HCT116 (cell line): ENCODE measurements around the gene ZNF761.

Source experiments
- CBX3 ChIP-seq: IDR thresholded peaks from 2 replicates; pipeline ENCODE4 v1.6.1; 2012; ENCODE audit warnings: low read depth
- CEBPB ChIP-seq: IDR thresholded peaks from 2 replicates; pipeline ENCODE4 v1.6.1; 2012; ENCODE audit warnings: low read depth
- EZH2phosphoT487 ChIP-seq: fragments of 200-600 bp; IDR thresholded peaks from 2 replicates; pipeline ENCODE4 v1.6.1; 2018; ENCODE audit warnings: antibody characterized with exemption, borderline replicate concordance
- POLR2A ChIP-seq: IDR thresholded peaks from 2 replicates; pipeline ENCODE4 v1.7.0; 2011; ENCODE audit warnings: borderline replicate concordance; ENCODE audit not compliant: insufficient read depth, insufficient read length; ENCODE audit errors: extremely low read depth
- POLR2AphosphoS5 ChIP-seq: IDR thresholded peaks from 2 replicates; pipeline ENCODE4 v1.6.1; 2011; ENCODE audit warnings: mild to moderate bottlenecking, low read depth, low read length, moderate library complexity
- YY1 ChIP-seq: IDR thresholded peaks from 2 replicates; pipeline ENCODE4 v1.6.1; 2011; ENCODE audit warnings: low read length, low read depth, moderate library complexity, mild to moderate bottlenecking; ENCODE audit not compliant: insufficient replicate concordance; ENCODE audit errors: extremely low read depth
- ZFX ChIP-seq: fragments of 450-650 bp; IDR thresholded peaks from 2 replicates; pipeline ENCODE4 v1.6.1; 2017
- TF ChIP-seq, protein P1 (sequence below), 3 experiments: fragments of 200-600 bp in 1 of 3; sonication (generic) in 1 of 3; IDR thresholded peaks in 2 of 3; conservative IDR thresholded peaks in 1 of 3; 2 replicates each; pipeline ENCODE4 v1.5.1; 2012 to 2017; ENCODE audit warnings: low read depth in 2 of 3, low read length in 2 of 3, antibody characterized with exemption in 1 of 3, borderline replicate concordance in 1 of 3, control low read depth in 1 of 3, mild to moderate bottlenecking in 1 of 3, mixed read lengths in 1 of 3, mixed run types in 1 of 3, moderate library complexity in 1 of 3; ENCODE audit not compliant: insufficient read depth in 1 of 3

DNA sequence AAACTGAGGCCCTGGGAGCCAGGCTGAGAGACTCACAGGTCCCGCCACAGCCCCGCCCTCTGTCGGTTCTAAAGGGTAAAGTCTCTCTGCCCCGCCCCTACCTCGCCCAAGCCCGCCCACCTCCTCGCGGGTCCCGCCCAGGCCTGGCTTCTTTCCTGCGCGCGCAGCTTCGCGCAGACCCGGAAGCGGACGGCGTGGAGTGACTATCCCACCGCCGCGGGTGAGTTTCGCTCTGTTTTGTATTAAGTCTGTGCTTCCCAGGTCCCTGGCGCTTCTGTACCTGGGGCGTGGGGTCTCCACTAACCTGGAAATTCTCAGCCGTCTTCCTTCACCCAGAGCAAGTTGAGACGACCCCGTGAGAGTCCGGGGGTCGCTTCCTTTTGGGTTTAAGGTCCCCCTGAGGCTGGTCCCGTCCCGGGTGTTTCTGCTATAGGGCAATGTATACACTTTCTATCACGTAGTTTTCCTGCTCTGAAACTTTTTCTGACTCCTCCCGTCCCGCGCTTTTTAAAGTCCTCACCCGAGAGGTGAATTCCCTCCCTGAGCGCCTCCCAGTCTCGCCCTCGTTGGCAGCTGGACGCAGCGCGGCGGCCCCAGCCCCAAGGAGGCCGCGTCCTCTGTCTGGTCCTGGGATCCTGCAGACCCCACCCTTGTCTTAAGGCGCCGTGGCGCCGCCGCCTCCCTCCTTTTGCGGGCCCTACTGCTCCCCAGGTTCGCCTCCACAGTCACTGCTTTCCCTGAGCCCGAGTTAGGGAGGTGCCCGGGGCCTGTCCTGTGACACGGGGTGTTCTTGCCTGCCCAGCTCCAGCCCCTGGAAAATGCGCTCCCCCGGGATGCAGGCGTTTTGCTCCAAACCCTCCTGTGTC, 36.6 kb upstream of the ZNF761 start, which contains the start of gene ZNF765:
- TF ChIP-seq ZFX (no peak), EZH2phosphoT487 (no peak), CEBPB (no peak), POLR2AphosphoS5 (peak; percentile 88), POLR2A (no peak), CBX3 (no peak), YY1 (no peak)
- TF ChIP-seq, protein P1, sequence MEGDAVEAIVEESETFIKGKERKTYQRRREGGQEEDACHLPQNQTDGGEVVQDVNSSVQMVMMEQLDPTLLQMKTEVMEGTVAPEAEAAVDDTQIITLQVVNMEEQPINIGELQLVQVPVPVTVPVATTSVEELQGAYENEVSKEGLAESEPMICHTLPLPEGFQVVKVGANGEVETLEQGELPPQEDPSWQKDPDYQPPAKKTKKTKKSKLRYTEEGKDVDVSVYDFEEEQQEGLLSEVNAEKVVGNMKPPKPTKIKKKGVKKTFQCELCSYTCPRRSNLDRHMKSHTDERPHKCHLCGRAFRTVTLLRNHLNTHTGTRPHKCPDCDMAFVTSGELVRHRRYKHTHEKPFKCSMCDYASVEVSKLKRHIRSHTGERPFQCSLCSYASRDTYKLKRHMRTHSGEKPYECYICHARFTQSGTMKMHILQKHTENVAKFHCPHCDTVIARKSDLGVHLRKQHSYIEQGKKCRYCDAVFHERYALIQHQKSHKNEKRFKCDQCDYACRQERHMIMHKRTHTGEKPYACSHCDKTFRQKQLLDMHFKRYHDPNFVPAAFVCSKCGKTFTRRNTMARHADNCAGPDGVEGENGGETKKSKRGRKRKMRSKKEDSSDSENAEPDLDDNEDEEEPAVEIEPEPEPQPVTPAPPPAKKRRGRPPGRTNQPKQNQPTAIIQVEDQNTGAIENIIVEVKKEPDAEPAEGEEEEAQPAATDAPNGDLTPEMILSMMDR (IDR thresholded peaks at IDR 0.05 in 2 of 3, conservative IDR thresholded peaks at IDR 0.05 in 1 of 3; ENCODE audit: borderline replicate concordance in 1 of 3, insufficient read depth in 1 of 3, low read depth in 2 of 3, low read length in 2 of 3) = peak in 2 of 3 experiments; percentile 19 to 30; a peak in 3 of 6 replicates
